Neural progenitor cell (in vitro differentiated cells): Measurements from ENCODE around the gene PTPRG. TPM values are rescaled to one million over a fixed set of nuclear protein-coding genes. Genes with fewer than 3 reads are reported as not detected.

Experiments used
- DNase-seq: peaks from one replicate; pipeline ENCODE4 v3.0.0-alpha.2; 2016; ENCODE audit warnings: low spot score
- H2AFZ ChIP-seq: fragments of 200-600 bp; sonication (generic); replicated peaks from 2 replicates; pipeline ENCODE4 v1.6.1; 2016; ENCODE audit warnings: antibody characterized with exemption
- H3F3A ChIP-seq: fragments of 200-600 bp; sonication (generic); 2 replicates; pipeline ENCODE4 v1.6.1; 2016; ENCODE audit warnings: antibody characterized with exemption, low read depth
- H3K27ac ChIP-seq: fragments of 200-600 bp; sonication (generic); 2 replicates; pipeline ENCODE4 v1.5.1; 2016; ENCODE audit warnings: mild to moderate bottlenecking
- H3K27me3 ChIP-seq: fragments of 200-600 bp; sonication (generic); 2 replicates; pipeline ENCODE4 v1.6.1; 2016; ENCODE audit warnings: mild to moderate bottlenecking, moderate library complexity
- H3K36me3 ChIP-seq: fragments of 200-600 bp; sonication (generic); 2 replicates; pipeline ENCODE4 v1.5.1; 2016
- H3K4me1 ChIP-seq: fragments of 200-600 bp; sonication (generic); 2 replicates; pipeline ENCODE4 v1.6.1; 2016; ENCODE audit warnings: mixed run types
- H3K4me2 ChIP-seq: fragments of 200-600 bp; sonication (generic); 2 replicates; pipeline ENCODE4 v1.6.1; 2016
- H3K4me3 ChIP-seq: fragments of 200-600 bp; sonication (generic); 2 replicates; pipeline ENCODE4 v1.5.1; 2016
- H3K79me2 ChIP-seq: fragments of 200-600 bp; sonication (generic); 2 replicates; pipeline ENCODE4 v1.6.1; 2016; ENCODE audit warnings: low read depth
- H3K9ac ChIP-seq: fragments of 200-600 bp; sonication (generic); 2 replicates; pipeline ENCODE4 v1.6.1; 2016
- H3K9me3 ChIP-seq: fragments of 200-600 bp; sonication (generic); 2 replicates; pipeline ENCODE4 v1.5.1; 2016; ENCODE audit warnings: low read depth
- H4K20me1 ChIP-seq: fragments of 200-600 bp; sonication (generic); 2 replicates; pipeline ENCODE4 v1.6.1; 2016; ENCODE audit warnings: low read depth
- H3K27ac Mint-ChIP-seq: 3 replicates; pipeline ENCODE4 v1.8.0; 2021; ENCODE audit warnings: mixed read lengths
- H3K27me3 Mint-ChIP-seq: 2 replicates; pipeline ENCODE4 v1.8.0; 2022; ENCODE audit warnings: low read depth, mild to moderate bottlenecking, inconsistent platforms, moderate library complexity, mixed read lengths; ENCODE audit not compliant: insufficient read depth
- H3K36me3 Mint-ChIP-seq: 3 replicates; pipeline ENCODE4 v1.8.0; 2021; ENCODE audit warnings: mixed read lengths
- H3K4me1 Mint-ChIP-seq: 3 replicates; pipeline ENCODE4 v1.8.0; 2021; ENCODE audit warnings: mixed read lengths
- H3K4me3 Mint-ChIP-seq: 3 replicates; pipeline ENCODE4 v1.8.0; 2021; ENCODE audit warnings: mild to moderate bottlenecking, moderate library complexity, mixed read lengths
- H3K9me3 Mint-ChIP-seq: 3 replicates; pipeline ENCODE4 v1.8.0; 2020; ENCODE audit warnings: mixed read lengths
- CTCF ChIP-seq: fragments of 200-600 bp; sonication (generic); IDR thresholded peaks from 2 replicates; pipeline ENCODE4 v1.5.1; 2017; ENCODE audit warnings: antibody characterized with exemption, mild to moderate bottlenecking
- EZH2 ChIP-seq: fragments of 200-600 bp; sonication (generic); IDR thresholded peaks from 2 replicates; pipeline ENCODE4 v1.6.1; 2017; ENCODE audit warnings: antibody characterized with exemption, mild to moderate bottlenecking, moderate library complexity
- EZH2phosphoT487 ChIP-seq: fragments of 200-600 bp; sonication (generic); IDR thresholded peaks from 2 replicates; pipeline ENCODE4 v1.6.1; 2017; ENCODE audit warnings: antibody characterized with exemption
- total RNA-seq: library from RNA; depleted of rRNA; stranded (reverse); fragments of >200 nt; gene quantifications from 2 replicates; pipeline ENCODE4 v1.2.3, GENCODE V29; 2015; ENCODE audit warnings: low replicate concordance

The PTPRG gene
- total RNA-seq, 1 donor from 2014 or later, result 65.3 TPM

- no peak overlapping the region for H3K4me3 ChIP-seq
- H3K4me3 Mint-ChIP-seq, result no peak overlapping the region
- H3K27me3 ChIP-seq, result no peaks in the 10 kb centered on the region
- peaks cover 3% of the 10 kb centered on the region for H3K27me3 Mint-ChIP-seq
- DNase-seq, result no peak
- TF ChIP-seq EZH2phosphoT487 (no peak), EZH2 (no peak), CTCF (no peak)
- H3K79me2 ChIP-seq, result peaks cover 72% of the 10 kb centered on the region
- H3K27ac ChIP-seq, result no peak overlapping the region
- no peaks in the 10 kb centered on the region for H3K36me3 ChIP-seq
- peaks cover 24% of the 10 kb centered on the region for H3K9me3 Mint-ChIP-seq
- no peak overlapping the region for H3K4me2 ChIP-seq
- no peaks in the 10 kb centered on the region for H3K9me3 ChIP-seq
- H3K9ac ChIP-seq, result no peak overlapping the region
- H3F3A ChIP-seq, result peaks cover 4% of the 10 kb centered on the region
- peaks cover 12% of the 10 kb centered on the region for H3K36me3 Mint-ChIP-seq
- H3K4me1 Mint-ChIP-seq, result peaks cover 8% of the 10 kb centered on the region
- peaks cover 7% of the 10 kb centered on the region for H4K20me1 ChIP-seq
- H3K27ac Mint-ChIP-seq, result no peak overlapping the region
- H3K4me1 ChIP-seq, result peaks cover 6% of the 10 kb centered on the region
- H2AFZ ChIP-seq, result no peak overlapping the region
Measured at GRCh38 chr3:61938878-61939549, 377.6 kb downstream of the PTPRG start.

- Histone ChIP-seq H3K4me2 (no peak overlapping the region), H3K9ac (no peak overlapping the region), H3F3A (peaks cover 14% of the 10 kb centered on the region), H3K4me3 (no peak overlapping the region), H3K27me3 (no peaks in the 10 kb centered on the region), H3K79me2 (peaks cover 74% of the 10 kb centered on the region), H2AFZ (no peak overlapping the region), H3K4me1 (peaks cover 18% of the 10 kb centered on the region), H3K27ac (no peak overlapping the region), H3K9me3 (no peaks in the 10 kb centered on the region), H3K36me3 (no peaks in the 10 kb centered on the region), H4K20me1 (peaks cover 16% of the 10 kb centered on the region)
- no peak for TF ChIP-seq EZH2
- no peak for TF ChIP-seq CTCF
- TF ChIP-seq EZH2phosphoT487, result no peak
- Mint-ChIP-seq H3K36me3 (peaks cover 2% of the 10 kb centered on the region), H3K9me3 (peaks cover 13% of the 10 kb centered on the region), H3K27me3 (no peaks in the 10 kb centered on the region), H3K4me3 (no peak overlapping the region), H3K4me1 (peaks cover 16% of the 10 kb centered on the region), H3K27ac (no peak overlapping the region)
- no peak for DNase-seq
Measured at GRCh38 chr3:61940236-61940635, 378.9 kb downstream of the PTPRG start.

DNA sequence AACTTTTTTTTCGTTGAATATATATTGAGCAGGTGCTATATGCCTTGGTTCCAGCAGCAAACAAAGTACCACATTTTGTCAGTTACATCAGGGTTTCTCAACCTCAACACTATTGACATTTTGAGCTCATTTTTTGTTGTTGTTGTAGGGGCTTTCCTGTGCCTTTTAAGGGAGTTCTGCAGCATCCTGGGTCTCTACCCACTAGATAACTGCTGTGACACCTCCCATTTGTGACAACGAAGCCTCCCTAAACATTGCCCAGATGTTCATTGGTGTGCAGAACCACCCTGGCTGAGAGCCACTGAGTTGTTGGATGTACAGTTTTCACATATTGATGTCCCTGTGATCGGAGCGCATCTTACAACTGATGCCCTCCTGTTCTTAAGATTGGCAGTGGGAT is 382.6 kb downstream of the PTPRG start:
- Histone ChIP-seq H4K20me1 (peaks cover 36% of the 10 kb centered on the region), H3K27me3 (no peaks in the 10 kb centered on the region), H3K4me3 (no peak overlapping the region), H3K36me3 (no peaks in the 10 kb centered on the region), H3K4me1 (peaks cover 54% of the 10 kb centered on the region), H3F3A (peaks cover 50% of the 10 kb centered on the region), H3K4me2 (peak overlapping the region; percentile 37), H3K9ac (no peak overlapping the region), H3K79me2 (peaks cover 78% of the 10 kb centered on the region), H2AFZ (no peak overlapping the region), H3K9me3 (no peaks in the 10 kb centered on the region), H3K27ac (peak overlapping the region; percentile 5)
- no peak for DNase-seq
- Mint-ChIP-seq H3K4me3 (no peak overlapping the region), H3K27me3 (peaks cover 2% of the 10 kb centered on the region), H3K36me3 (no peaks in the 10 kb centered on the region), H3K27ac (no peak overlapping the region), H3K9me3 (peaks cover 7% of the 10 kb centered on the region), H3K4me1 (peaks cover 39% of the 10 kb centered on the region)
- TF ChIP-seq EZH2phosphoT487 (no peak), CTCF (no peak), EZH2 (no peak)
